Coronary artery (tissue), 2 donors: ENCODE results near the gene ODC1.

Source experiments
- DNase-seq: peaks from one replicate; pipeline ENCODE4 v3.0.0-alpha.2; 2017; ENCODE audit warnings: low spot score
- H3K27ac ChIP-seq, 2 donors: fragments of 200-600 bp; sonication (generic); one replicate each; pipeline ENCODE4 v1.5.1; 2016 to 2019
- H3K4me3 ChIP-seq: fragments of 200-600 bp; sonication (generic); 2 replicates; pipeline ENCODE4 v1.5.1; 2016; ENCODE audit warnings: mild to moderate bottlenecking, moderate library complexity
- CTCF ChIP-seq: fragments of 200-600 bp; sonication (generic); IDR thresholded peaks from one replicate; pipeline ENCODE4 v1.5.1; 2019; ENCODE audit warnings: antibody characterized with exemption

Gene ODC1

GRCh38 chr2:10422251-10422650 is 25.9 kb downstream of the ODC1 start:
- DNase-seq: no peak
- Histone ChIP-seq H3K4me3 (no peak overlapping the region), H3K27ac (no peak overlapping the region)
- TF ChIP-seq CTCF: no peak

GRCh38 chr2:10419553-10420257 is 28.4 kb downstream of the ODC1 start:
- no peak for DNase-seq
- Histone ChIP-seq H3K27ac (no peak overlapping the region), H3K4me3 (no peak overlapping the region)
- no peak for TF ChIP-seq CTCF

GRCh38 chr2:10417551-10418335 is 30.4 kb downstream of the ODC1 start:
- H3K4me3 ChIP-seq: no peak overlapping the region
- DNase-seq: no peak
- TF ChIP-seq CTCF: no peak
- no peak overlapping the region for H3K27ac ChIP-seq

- Histone ChIP-seq H3K27ac (no peak overlapping the region), H3K4me3 (no peak overlapping the region)
- DNase-seq: no peak
- TF ChIP-seq CTCF: no peak
These were observed 32.5 kb downstream of the ODC1 start for GRCh38 chr2:10415640-10416039.

GRCh38 chr2:10415048-10415447 is 33.1 kb downstream of the ODC1 start:
- Histone ChIP-seq H3K27ac (no peak overlapping the region), H3K4me3 (no peak overlapping the region)
- DNase-seq: no peak
- no peak for TF ChIP-seq CTCF

GRCh38 chr2:10414591-10414990 is 33.5 kb downstream of the ODC1 start:
- DNase-seq: no peak
- H3K27ac ChIP-seq: no peak overlapping the region

More at GRCh38 chr2:10414591-10414990, 33.5 kb downstream of the ODC1 start:
- no peak overlapping the region for H3K4me3 ChIP-seq
- TF ChIP-seq CTCF: no peak
